ENCODE measurements around the gene TBL1X.

Gene TBL1X

DNA sequence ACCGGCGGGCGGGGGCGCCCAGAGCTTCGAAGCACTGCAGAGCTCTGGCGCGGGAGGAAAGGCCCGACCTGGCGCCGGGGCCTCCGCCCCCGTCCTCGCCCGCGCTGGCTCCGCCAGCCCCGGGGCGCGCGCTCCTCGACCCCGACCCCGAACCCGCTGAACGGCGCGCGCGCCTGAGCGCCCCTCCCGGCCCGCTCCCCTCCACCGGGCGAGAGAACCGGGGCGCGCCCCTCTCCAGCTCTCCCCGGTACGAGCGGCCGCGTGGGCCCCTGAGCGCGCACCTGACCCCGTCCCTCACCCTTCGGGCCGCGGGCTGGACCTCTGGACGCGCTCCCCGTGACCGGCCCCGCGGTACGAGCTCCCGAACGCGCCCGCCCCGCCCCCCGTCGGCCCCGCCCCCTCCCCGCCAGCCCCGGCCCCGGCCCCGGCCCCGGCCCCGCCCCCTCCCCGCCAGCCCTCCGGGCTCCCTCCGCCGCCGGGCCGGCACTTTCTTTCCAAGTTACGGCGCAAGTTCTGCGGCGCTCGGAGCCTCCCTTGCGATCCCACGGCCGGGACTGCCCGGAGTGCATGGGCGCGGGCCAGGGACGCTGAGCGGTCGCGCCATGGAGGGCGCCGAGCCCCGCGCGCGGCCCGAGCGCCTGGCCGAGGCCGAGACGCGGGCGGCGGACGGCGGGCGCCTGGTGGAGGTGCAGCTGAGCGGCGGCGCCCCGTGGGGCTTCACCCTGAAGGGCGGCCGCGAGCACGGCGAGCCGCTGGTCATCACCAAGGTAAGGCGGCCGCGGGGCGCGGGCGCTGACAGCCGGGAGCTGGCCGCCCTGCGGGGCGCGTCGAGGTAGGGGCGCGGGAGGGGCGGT lies 321.3 kb downstream of the TBL1X start, which contains the start of gene SHROOM2:
SHROOM2 (plus strand) TSS at position 486 of the 854 bp plus-strand sequence; CDS start at position 603, 117 bp downstream.
- no peaks in the 10 kb centered on the region for H3K27me3 ChIP-seq (ENCODE audit: insufficient read depth, low read length)
- H3K9me3 ChIP-seq (ENCODE audit: low read length), result no peaks in the 10 kb centered on the region
- H3K4me3 ChIP-seq (ENCODE audit: low read length), result peak within 1 kb of the TSS; percentile 52
- no peaks in the 10 kb centered on the region for H3K36me3 ChIP-seq (ENCODE audit: insufficient read depth, low read length)
- peak within 1 kb of the TSS; percentile 66 for H2AFZ ChIP-seq (ENCODE audit: low read depth, low read length)
- H3K4me1 ChIP-seq (ENCODE audit: insufficient read depth, low read length), result no peaks in the 10 kb centered on the region

DNA sequence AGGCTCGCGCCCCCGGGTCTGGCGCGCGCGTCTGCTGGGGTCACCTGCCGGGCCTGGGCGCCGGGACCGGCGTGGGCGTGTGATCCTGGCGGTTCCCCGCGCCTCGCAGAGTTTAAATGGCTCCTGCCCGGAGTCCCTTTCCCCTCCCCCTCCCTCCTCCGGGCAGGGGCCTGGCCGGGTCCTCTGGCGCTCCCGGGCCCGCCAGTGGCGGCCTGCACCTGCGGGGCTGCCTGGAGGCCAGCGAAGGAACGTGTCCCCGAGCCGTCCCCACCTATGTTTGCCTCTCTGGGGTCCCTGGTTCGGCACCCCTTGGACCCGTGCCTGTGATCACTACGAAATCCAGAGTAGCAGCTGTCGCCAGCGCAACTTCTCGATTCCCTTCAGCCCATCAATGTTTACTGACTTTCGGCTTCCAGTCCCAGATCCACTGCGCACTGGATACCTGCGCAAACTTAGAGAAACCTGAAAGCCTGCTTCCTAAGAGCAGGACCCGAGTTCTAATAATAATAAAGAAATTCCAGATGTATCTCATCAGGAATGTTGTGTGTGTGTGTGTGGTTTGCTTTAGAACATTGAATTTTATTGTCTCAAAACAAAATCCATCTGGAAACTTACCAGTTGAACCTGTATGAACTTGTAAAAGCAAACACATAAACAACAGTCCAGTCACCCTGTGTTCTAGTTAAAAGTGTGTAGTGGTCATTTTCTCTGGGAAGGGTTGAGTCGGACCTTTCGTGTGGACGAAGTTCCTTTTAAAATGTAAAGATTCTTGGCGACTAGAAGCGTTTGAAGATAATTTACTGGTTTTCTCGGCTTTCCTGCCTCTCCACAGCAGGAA lies 322.2 kb downstream of the TBL1X start:
- H3K27me3 ChIP-seq (ENCODE audit: insufficient read depth, low read length), result no peaks in the 10 kb centered on the region
- peak overlapping the region; percentile 52 for H3K4me3 ChIP-seq (ENCODE audit: low read length)
- no peaks in the 10 kb centered on the region for H3K9me3 ChIP-seq (ENCODE audit: low read length)
- no peaks in the 10 kb centered on the region for H3K4me1 ChIP-seq (ENCODE audit: insufficient read depth, low read length)
- no peaks in the 10 kb centered on the region for H3K36me3 ChIP-seq (ENCODE audit: insufficient read depth, low read length)
- peak overlapping the region; percentile 66 for H2AFZ ChIP-seq (ENCODE audit: low read depth, low read length)

DNA sequence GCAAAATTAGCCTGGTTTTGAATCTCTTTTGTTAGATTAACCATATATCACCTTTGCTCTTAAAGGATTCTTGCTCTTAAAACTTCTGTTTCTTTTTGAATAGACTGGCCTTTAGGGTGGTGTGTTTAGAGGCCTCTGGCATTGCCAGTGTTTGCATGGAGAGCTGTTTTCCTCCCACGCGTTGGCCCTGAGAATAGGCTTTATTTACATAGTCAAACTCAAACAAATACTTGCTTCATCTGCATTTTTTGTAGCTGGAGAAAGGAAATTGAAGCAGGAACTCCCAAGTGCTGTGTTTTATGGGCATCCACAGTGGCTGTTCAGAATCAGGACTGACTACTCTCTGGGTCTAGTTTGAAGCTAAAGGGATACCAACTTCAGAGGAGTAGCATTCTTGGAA lies 324.1 kb downstream of the TBL1X start:
- H3K9me3 ChIP-seq (ENCODE audit: low read length), result no peaks in the 10 kb centered on the region
- no peak overlapping the region for H3K4me3 ChIP-seq (ENCODE audit: low read length)
- no peaks in the 10 kb centered on the region for H3K27me3 ChIP-seq (ENCODE audit: insufficient read depth, low read length)
- no peaks in the 10 kb centered on the region for H3K4me1 ChIP-seq (ENCODE audit: insufficient read depth, low read length)
- no peaks in the 10 kb centered on the region for H3K36me3 ChIP-seq (ENCODE audit: insufficient read depth, low read length)
- H2AFZ ChIP-seq (ENCODE audit: low read depth, low read length), result no peak overlapping the region

DNA sequence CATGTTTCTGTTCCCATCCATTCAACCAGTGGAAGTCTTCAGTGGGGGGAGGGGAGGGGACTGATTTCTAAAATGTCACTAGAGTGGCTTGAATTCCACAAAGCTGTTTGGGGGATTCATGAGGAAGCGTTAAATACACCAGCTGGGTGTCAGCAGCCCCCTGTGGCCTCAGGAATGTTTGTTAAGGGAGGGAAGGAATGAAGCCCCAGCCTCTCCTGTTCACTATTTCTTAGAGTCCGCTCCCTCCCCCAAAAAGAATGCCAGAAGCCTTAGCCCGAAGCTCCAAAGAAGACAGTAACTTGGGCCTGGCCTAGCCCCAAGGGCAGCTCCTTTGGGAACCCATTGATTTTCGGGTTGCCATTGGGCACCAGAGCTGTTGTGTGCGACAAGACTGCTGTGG lies 324.7 kb downstream of the TBL1X start:
- Histone ChIP-seq H3K9me3 (ENCODE audit: low read length) (no peaks in the 10 kb centered on the region), H3K27me3 (ENCODE audit: insufficient read depth, low read length) (no peaks in the 10 kb centered on the region), H3K36me3 (ENCODE audit: insufficient read depth, low read length) (no peaks in the 10 kb centered on the region), H2AFZ (ENCODE audit: low read depth, low read length) (no peak overlapping the region), H3K4me1 (ENCODE audit: insufficient read depth, low read length) (no peaks in the 10 kb centered on the region), H3K4me3 (ENCODE audit: low read length) (no peak overlapping the region)
